CD4-positive, alpha-beta memory T cell (primary cell): ENCODE measurements around the gene PDE8B. TPM values are rescaled to one million over a fixed set of nuclear protein-coding genes. Genes with fewer than 3 reads are reported as not detected.
A peak's percentile ranks its signal among the peaks of the same experiment; 100 is the strongest.

Experiments used
- CTCF ChIA-PET: fragments of 350-600 bp; sonication (Branson Sonifier 250); formaldehyde crosslinking; loops from one replicate; lab custom pipeline; 2021; ENCODE audit warnings: inconsistent platforms; ENCODE audit not compliant: partially characterized antibody; lab: Charles Lee
- POLR2A ChIA-PET: fragments of 350-600 bp; sonication (Branson Sonifier 250); formaldehyde crosslinking; loops from one replicate; lab custom pipeline; 2021; ENCODE audit not compliant: partially characterized antibody; lab: Charles Lee
- DNase-seq, 5 donors: peaks; one replicate each; pipeline versions ENCODE4 v3.0.0 to v3.0.0-alpha.2; 2020 to 2022; ENCODE audit warnings: mixed read lengths in 1 of 5
- H3K27ac ChIP-seq: one replicate; pipeline ENCODE4 v1.7.0; 2013; ENCODE audit warnings: low read depth, low read length
- H3K27me3 ChIP-seq: 2 replicates; pipeline ENCODE4 v1.7.0; 2013; ENCODE audit warnings: mild to moderate bottlenecking, low read length, moderate library complexity; ENCODE audit not compliant: insufficient read depth
- H3K36me3 ChIP-seq: 2 replicates; pipeline ENCODE4 v1.7.0; 2013; ENCODE audit warnings: mild to moderate bottlenecking, low read length, moderate library complexity; ENCODE audit not compliant: insufficient read depth
- H3K4me1 ChIP-seq: 2 replicates; pipeline ENCODE4 v1.7.0; 2013; ENCODE audit warnings: mild to moderate bottlenecking, low read length, moderate library complexity; ENCODE audit not compliant: insufficient read depth
- H3K4me3 ChIP-seq, 2 donors: one replicate each; pipeline ENCODE4 v1.7.0; 2013; ENCODE audit warnings: low read length in 2 of 2, mild to moderate bottlenecking in 1 of 2
- H3K9me3 ChIP-seq, 2 donors: one replicate each; pipeline ENCODE4 v1.7.0; 2013; ENCODE audit warnings: low read length in 2 of 2, control low read depth in 1 of 2; ENCODE audit not compliant: control insufficient read depth in 1 of 2
- H3K27ac Mint-ChIP-seq, 7 donors: one replicate each; pipeline ENCODE4 v1.8.0; 2020 to 2021; ENCODE audit warnings: mixed read lengths in 7 of 7, mild to moderate bottlenecking in 6 of 7, inconsistent platforms in 3 of 7, moderate library complexity in 3 of 7
- H3K27me3 Mint-ChIP-seq, 2 donors: one replicate each; pipeline ENCODE4 v1.8.0; 2020 to 2021; ENCODE audit warnings: mixed read lengths in 2 of 2
- H3K36me3 Mint-ChIP-seq, 2 donors: one replicate each; pipeline ENCODE4 v1.8.0; 2020 to 2021; ENCODE audit warnings: mixed read lengths in 2 of 2, inconsistent platforms in 1 of 2, mild to moderate bottlenecking in 1 of 2
- H3K4me1 Mint-ChIP-seq, 4 donors: one replicate each; pipeline ENCODE4 v1.8.0; 2020 to 2021; ENCODE audit warnings: mixed read lengths in 4 of 4, mild to moderate bottlenecking in 1 of 4
- H3K4me3 Mint-ChIP-seq, 8 donors: one replicate each; pipeline ENCODE4 v1.8.0; 2020 to 2021; ENCODE audit warnings: mixed read lengths in 8 of 8, mild to moderate bottlenecking in 7 of 8, moderate library complexity in 6 of 8, inconsistent platforms in 3 of 8
- H3K9me3 Mint-ChIP-seq, 8 donors: one replicate each; pipeline ENCODE4 v1.8.0; 2020 to 2021; ENCODE audit warnings: mixed read lengths in 8 of 8, mild to moderate bottlenecking in 5 of 8, inconsistent platforms in 3 of 8, moderate library complexity in 1 of 8
- intact Hi-C: fragments of 100-400 bp; cut with micrococcal nuclease; formaldehyde crosslinking; loops from one replicate; pipeline ENCODE4 v1.15.1; 2023
- polyA plus RNA-seq, 2 donors: library from polyadenylated mRNA; unstranded; fragments of 300-500 nt; fragmentation: Illumina TruSeq; gene quantifications; one replicate each; pipeline ENCODE4 v1.2.3, GENCODE V29; 2021
- total RNA-seq, 2 experiments: library from RNA; stranded (reverse); gene quantifications; one replicate each; pipeline ENCODE4 v1.2.3, GENCODE V29; 2021

PDE8B gene
- total and polyA plus RNA-seq, 4 experiments from 2014 or later, result 0.26 TPM; not detected in 3

DNA sequence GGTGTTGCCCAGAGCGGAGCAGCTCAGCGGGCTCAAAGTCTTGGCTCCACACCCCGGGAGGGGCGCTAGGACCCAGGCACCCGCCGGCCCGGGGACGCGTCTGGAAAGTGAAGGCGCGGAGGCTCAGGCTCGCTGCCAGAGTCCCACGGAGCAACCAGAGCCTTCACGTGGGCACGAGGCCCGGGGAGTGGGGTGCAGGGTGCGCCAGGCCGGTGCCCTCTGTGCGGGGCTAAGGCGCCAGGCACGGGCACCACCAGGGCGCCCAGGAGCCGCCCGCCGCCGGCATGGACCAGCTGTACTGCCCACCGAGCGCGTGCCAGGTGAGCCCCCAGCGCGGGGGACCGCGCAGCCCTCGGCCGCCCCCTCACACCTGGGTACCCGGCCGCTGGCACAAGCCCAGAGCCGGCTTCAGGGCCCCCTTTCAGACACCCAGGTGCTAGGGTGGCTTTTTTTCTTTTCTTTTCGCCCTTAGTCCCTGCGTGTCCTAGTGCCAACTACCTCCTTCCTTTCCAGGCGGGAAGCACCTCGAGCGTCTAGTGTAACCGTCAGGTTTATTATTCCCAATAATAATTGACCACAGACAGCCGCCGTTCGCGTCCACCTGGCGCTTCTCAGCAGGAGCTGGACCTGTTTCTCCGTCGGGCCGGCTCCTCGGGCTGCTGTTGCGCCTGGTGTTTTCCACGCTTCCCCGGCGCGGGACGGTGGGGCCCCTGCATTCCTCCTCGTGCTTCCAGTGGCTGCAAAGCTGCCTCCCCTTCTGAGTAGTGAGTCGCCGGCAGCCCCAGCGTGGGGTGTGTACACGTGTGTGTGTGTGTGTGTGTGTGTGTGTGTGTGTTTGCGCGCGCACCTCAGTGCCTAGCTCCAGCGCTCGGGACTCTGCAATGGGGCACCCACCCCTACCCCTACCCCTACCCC lies 30.1 kb upstream of the PDE8B start:
- Histone ChIP-seq H3K36me3 (no peaks in the 10 kb centered on the region), H3K27ac (no peak overlapping the region), H3K4me1 (no peaks in the 10 kb centered on the region), H3K27me3 (peaks cover 4% of the 10 kb centered on the region), H3K4me3 (no peak overlapping the region), H3K9me3 (no peaks in the 10 kb centered on the region)
- CTCF ChIA-PET, result no interaction called here
- peaks cover 21 to 30% of the 10 kb centered on the region in 2 donors for H3K27me3 Mint-ChIP-seq
- H3K27ac Mint-ChIP-seq, result no peak overlapping the region
- DNase-seq, result no peak
- H3K4me3 Mint-ChIP-seq, result peak overlapping the region in 2 of 8 donors; percentile 52 to 70
- peaks cover 0 to 4% (median 0%) of the 10 kb centered on the region in 8 donors for H3K9me3 Mint-ChIP-seq
- POLR2A ChIA-PET, result no interaction called here
- peaks cover 0 to 2% (median 0%) of the 10 kb centered on the region in 4 donors for H3K4me1 Mint-ChIP-seq
- intact Hi-C loops, result no loop called here
- no peaks in the 10 kb centered on the region for H3K36me3 Mint-ChIP-seq

- no peaks in the 10 kb centered on the region for H3K36me3 Mint-ChIP-seq
- Histone ChIP-seq H3K4me3 (no peak overlapping the region), H3K36me3 (no peaks in the 10 kb centered on the region), H3K27me3 (peaks cover 4% of the 10 kb centered on the region), H3K4me1 (no peaks in the 10 kb centered on the region), H3K9me3 (no peaks in the 10 kb centered on the region), H3K27ac (no peak overlapping the region)
- intact Hi-C loops, result no loop called here
- ChIA-PET POLR2A (no interaction called here), CTCF (no interaction called here)
- no peak overlapping the region for H3K27ac Mint-ChIP-seq
- no peak for DNase-seq
- peaks cover 0 to 2% (median 0%) of the 10 kb centered on the region in 4 donors for H3K4me1 Mint-ChIP-seq
- H3K4me3 Mint-ChIP-seq, result no peak overlapping the region
- H3K27me3 Mint-ChIP-seq, result peaks cover 23 to 30% of the 10 kb centered on the region in 2 donors
- H3K9me3 Mint-ChIP-seq, result peaks cover 0 to 4% (median 1%) of the 10 kb centered on the region in 8 donors
These were observed 29.3 kb upstream of the PDE8B start for GRCh38 chr5:77181173-77181572.

- DNase-seq, result no peak
- no peak overlapping the region for H3K27ac Mint-ChIP-seq
- peaks cover 0 to 2% (median 0%) of the 10 kb centered on the region in 4 donors for H3K4me1 Mint-ChIP-seq
- no peak overlapping the region for H3K4me3 Mint-ChIP-seq
- peaks cover 23 to 30% of the 10 kb centered on the region in 2 donors for H3K27me3 Mint-ChIP-seq
- Histone ChIP-seq H3K4me1 (no peaks in the 10 kb centered on the region), H3K27ac (no peak overlapping the region), H3K4me3 (no peak overlapping the region), H3K9me3 (no peaks in the 10 kb centered on the region), H3K27me3 (peaks cover 4% of the 10 kb centered on the region), H3K36me3 (no peaks in the 10 kb centered on the region)
- ChIA-PET POLR2A (no interaction called here), CTCF (no interaction called here)
- H3K9me3 Mint-ChIP-seq, result peaks cover 0 to 4% (median 1%) of the 10 kb centered on the region in 8 donors
- no peaks in the 10 kb centered on the region for H3K36me3 Mint-ChIP-seq
- intact Hi-C loops, result no loop called here
These were observed 28.7 kb upstream of the PDE8B start for GRCh38 chr5:77181596-77182304.

DNA sequence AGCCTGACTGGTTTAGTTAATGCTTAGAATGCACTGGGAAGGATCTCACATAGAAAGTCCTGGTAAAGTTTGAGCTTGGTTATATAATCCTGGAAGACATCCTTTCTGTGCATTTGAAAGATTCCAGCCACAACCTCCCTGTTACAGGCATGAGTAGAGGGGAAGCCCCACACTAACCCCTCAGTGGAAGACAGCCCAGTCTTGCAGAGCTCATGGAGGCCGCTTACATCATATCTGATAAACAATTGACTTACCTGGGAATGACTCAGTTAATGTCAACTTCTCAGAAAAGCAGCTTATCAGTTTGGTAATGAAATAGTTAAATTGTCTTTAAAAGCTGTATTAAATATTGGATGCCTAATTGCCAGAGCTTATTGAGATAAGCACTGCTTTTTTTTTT lies 28.1 kb upstream of the PDE8B start:
- Mint-ChIP-seq H3K27me3 (peaks cover 22 to 30% of the 10 kb centered on the region in 2 donors), H3K36me3 (no peaks in the 10 kb centered on the region), H3K4me3 (no peak overlapping the region), H3K27ac (no peak overlapping the region), H3K4me1 (peaks cover 0 to 2% (median 0%) of the 10 kb centered on the region in 4 donors), H3K9me3 (peaks cover 0 to 4% (median 1%) of the 10 kb centered on the region in 8 donors)
- Histone ChIP-seq H3K4me1 (no peaks in the 10 kb centered on the region), H3K27ac (no peak overlapping the region), H3K36me3 (no peaks in the 10 kb centered on the region), H3K27me3 (peaks cover 4% of the 10 kb centered on the region), H3K4me3 (no peak overlapping the region), H3K9me3 (no peaks in the 10 kb centered on the region)
- POLR2A ChIA-PET, result no interaction called here
- intact Hi-C loops, result no loop called here
- CTCF ChIA-PET, result no interaction called here
- DNase-seq, result no peak

- Mint-ChIP-seq H3K9me3 (peaks cover 0 to 4% (median 1%) of the 10 kb centered on the region in 8 donors), H3K36me3 (no peaks in the 10 kb centered on the region), H3K4me1 (no peaks in the 10 kb centered on the region), H3K27ac (no peak overlapping the region), H3K4me3 (no peak overlapping the region), H3K27me3 (peaks cover 9 to 12% of the 10 kb centered on the region in 2 donors)
- no peak for DNase-seq
- no peaks in the 10 kb centered on the region for H3K9me3 ChIP-seq
- ChIA-PET CTCF (no interaction called here), POLR2A (no interaction called here)
- no peaks in the 10 kb centered on the region for H3K4me1 ChIP-seq
- intact Hi-C loops, result no loop called here
- no peak overlapping the region for H3K4me3 ChIP-seq
- H3K27me3 ChIP-seq, result no peaks in the 10 kb centered on the region
- no peaks in the 10 kb centered on the region for H3K36me3 ChIP-seq
- no peak overlapping the region for H3K27ac ChIP-seq
These were observed 23.7 kb upstream of the PDE8B start for GRCh38 chr5:77186652-77187370.

- H3K9me3 ChIP-seq, result no peaks in the 10 kb centered on the region
- intact Hi-C loops, result no loop called here
- Mint-ChIP-seq H3K36me3 (no peaks in the 10 kb centered on the region), H3K27me3 (peaks cover 0 to 1% of the 10 kb centered on the region in 2 donors), H3K9me3 (peaks cover 0 to 4% (median 2%) of the 10 kb centered on the region in 8 donors), H3K27ac (no peak overlapping the region), H3K4me1 (no peaks in the 10 kb centered on the region), H3K4me3 (no peak overlapping the region)
- no peaks in the 10 kb centered on the region for H3K4me1 ChIP-seq
- CTCF ChIA-PET, result no interaction called here
- POLR2A ChIA-PET, result no interaction called here
- no peaks in the 10 kb centered on the region for H3K27me3 ChIP-seq
- DNase-seq, result no peak
- no peak overlapping the region for H3K4me3 ChIP-seq
- H3K36me3 ChIP-seq, result no peaks in the 10 kb centered on the region
- no peak overlapping the region for H3K27ac ChIP-seq
These were observed 21.1 kb upstream of the PDE8B start for GRCh38 chr5:77189421-77189820.
